MCF 10A (cell line): Measurements from ENCODE around the gene PHLDA3. TPM values are rescaled to one million over a fixed set of nuclear protein-coding genes. Genes with fewer than 3 reads are reported as not detected.

Source experiments
- Bru-seq: library from RNA; stranded (reverse); fragments of 400-500 nt; gene quantifications from one replicate; lab custom pipeline; 2021; lab: Mats Ljungman, UMichigan
- BruChase-seq, 2 experiments: library from RNA; stranded (reverse); fragments of 400-500 nt; gene quantifications; one replicate each; lab custom pipeline; 2021; lab: Mats Ljungman, UMichigan
- BruUV-seq: library from RNA; stranded (reverse); fragments of 400-500 nt; replicated peaks from 2 replicates; lab custom pipeline; 2021; lab: Mats Ljungman, UMichigan
- CTCF ChIA-PET: fragments of 300-600 bp; sonication (Branson Sonifier 250); formaldehyde crosslinking; extraction: SDS; loops from one replicate; lab custom pipeline; 2021; ENCODE audit warnings: antibody characterized with exemption, inconsistent platforms; lab: Yijun Ruan, JAX
- POLR2A ChIA-PET: fragments of 300-600, 350-650 bp; sonication (Branson Sonifier 250); formaldehyde crosslinking; extraction: SDS; loops from one replicate; lab custom pipeline; 2020; ENCODE audit warnings: antibody characterized with exemption, inconsistent platforms; lab: Yijun Ruan, JAX
- DNase-seq: peaks from one replicate; pipeline ENCODE4 v3.0.0-alpha.2; 2018; ENCODE audit not compliant: unreplicated experiment
- H3K27ac Mint-ChIP-seq: one replicate; pipeline ENCODE4 v1.8.0; 2022; ENCODE audit warnings: mild to moderate bottlenecking, low read depth, mixed read lengths; ENCODE audit not compliant: unreplicated experiment
- H3K27me3 Mint-ChIP-seq: one replicate; pipeline ENCODE4 v1.8.0; 2022; ENCODE audit warnings: mixed read lengths; ENCODE audit not compliant: insufficient read depth, unreplicated experiment
- H3K36me3 Mint-ChIP-seq: one replicate; pipeline ENCODE4 v1.8.0; 2022; ENCODE audit warnings: mild to moderate bottlenecking, moderate library complexity, mixed read lengths; ENCODE audit not compliant: insufficient read depth, unreplicated experiment
- H3K4me1 Mint-ChIP-seq: one replicate; pipeline ENCODE4 v1.8.0; 2022; ENCODE audit warnings: mixed read lengths; ENCODE audit not compliant: insufficient read depth, unreplicated experiment
- H3K4me3 Mint-ChIP-seq: one replicate; pipeline ENCODE4 v1.8.0; 2022; ENCODE audit warnings: mild to moderate bottlenecking, moderate library complexity, mixed read lengths; ENCODE audit not compliant: unreplicated experiment
- H3K9me3 Mint-ChIP-seq: one replicate; pipeline ENCODE4 v1.8.0; 2022; ENCODE audit warnings: mixed read lengths; ENCODE audit not compliant: unreplicated experiment
- CTCF ChIP-seq: fragments of 200-600 bp; IDR thresholded peaks from one replicate; pipeline ENCODE4 v1.8.0; 2022; ENCODE audit warnings: antibody characterized with exemption, mild to moderate bottlenecking; ENCODE audit not compliant: unreplicated experiment
- intact Hi-C: fragments of 100-400 bp; cut with micrococcal nuclease; formaldehyde crosslinking; loops from 2 replicates; pipeline ENCODE4 v1.14.1; 2022
- long read RNA-seq: library from polyadenylated mRNA; stranded (forward); transcript quantifications from one replicate; pipeline ENCODE4 v2.0.0, GENCODE V29; 2022
- total RNA-seq: library from RNA; stranded (reverse); gene quantifications from 2 replicates; pipeline ENCODE4 v1.2.3, GENCODE V29; 2022

The PHLDA3 gene
- total RNA-seq (169 and 204 TPM in 2 replicates), Bru-seq, nascent RNA (percentile 91 among the genes with signal in this experiment), BruChase-seq, experiment 1, labeled RNA remaining after a 6-hour chase (percentile 93 among the genes with signal in this experiment), BruChase-seq, experiment 2, labeled RNA remaining after a 2-hour chase (percentile 93 among the genes with signal in this experiment)
- long read RNA-seq, transcript PHLDA3-202 (2 exons, 2,640 nt), result major isoform, 350 of 380 reads
- long read RNA-seq, transcript PHLDA3-201 (3 exons, 896 nt), result minor isoform, 7 of 380 reads
- long read RNA-seq, partial matches to known transcripts, result 2 of 380 reads
- long read RNA-seq, other reads (novel, unspliced or antisense), result 21 of 380 reads

GRCh38 chr1:201468844-201469644 is at the start of gene PHLDA3:
Gene PHLDA3, minus strand, starts transcription at chr1:201469188. Its CDS starts 402 bp downstream, at chr1:201468786.
- H3K4me1 Mint-ChIP-seq, result peaks cover 54% of the 10 kb centered on the region
- BruUV-seq, result no TSS peak

GRCh38 chr1:201518071-201518470 is 49.1 kb upstream of the PHLDA3 start:
- TF ChIP-seq CTCF, result no peak
- H3K4me3 Mint-ChIP-seq, result no peak overlapping the region
- CTCF ChIA-PET, result interaction anchor here (0.7 to 58.0 kb wide), 9 partner anchors 8 to 454 kb away, joined by 3 to 3816 read pairs (median 3); partner anchors contain the start of genes CSRP1 and PHLDA3
- peaks cover 7% of the 10 kb centered on the region for H3K4me1 Mint-ChIP-seq
- intact Hi-C loops, result no loop called here
- DNase-seq, result no peak
- H3K9me3 Mint-ChIP-seq, result peaks cover 3% of the 10 kb centered on the region
- no TSS peak for BruUV-seq
- H3K27me3 Mint-ChIP-seq, result no peaks in the 10 kb centered on the region
- no peaks in the 10 kb centered on the region for H3K36me3 Mint-ChIP-seq
- peak overlapping the region; percentile 2 for H3K27ac Mint-ChIP-seq
- POLR2A ChIA-PET, result interaction anchor here (0.8 to 2.4 kb wide), 3 partner anchors 36 to 55 kb away, joined by 3 to 11 read pairs (median 3); no protein-coding TSS in a partner anchor

More at GRCh38 chr1:201468844-201469644, at the start of gene PHLDA3:
- ChIA-PET POLR2A (interaction anchor here (0.6 to 43.8 kb wide), 26 partner anchors 5 to 1392 kb away, joined by 3 to 1388 read pairs (median 4); partner anchors contain the start of genes CSRP1, PHLDA3 and RNPEP), CTCF (interaction anchor here (0.6 to 70.3 kb wide), 12 partner anchors 9 to 240 kb away, joined by 3 to 3816 read pairs (median 4); partner anchors contain the start of gene CSRP1)
- no peak for TF ChIP-seq CTCF
- peak within 1 kb of the TSS; percentile 90 for H3K27ac Mint-ChIP-seq
- H3K4me3 Mint-ChIP-seq, result peak within 1 kb of the TSS; percentile 97
- H3K36me3 Mint-ChIP-seq, result peaks cover 51% of the 10 kb centered on the region
- DNase-seq, result peak; percentile 95
- H3K27me3 Mint-ChIP-seq, result no peaks in the 10 kb centered on the region
- H3K9me3 Mint-ChIP-seq, result no peaks in the 10 kb centered on the region
- intact Hi-C loops, result loop anchor here (1.0 to 2.0 kb wide), 2 partner anchors 8 to 60 kb away; no protein-coding TSS in a partner anchor

GRCh38 chr1:201517631-201518030 is 48.6 kb upstream of the PHLDA3 start:
- ChIA-PET CTCF (interaction anchor here (0.6 to 58.0 kb wide), 11 partner anchors 13 to 455 kb away, joined by 3 to 3816 read pairs (median 3); partner anchors contain the start of genes CSRP1 and PHLDA3), POLR2A (interaction anchor here (0.8 to 2.4 kb wide), 2 partner anchors 35 to 37 kb away, joined by 3 to 11 read pairs; no protein-coding TSS in a partner anchor)
- intact Hi-C loops, result no loop called here
- H3K27me3 Mint-ChIP-seq, result no peaks in the 10 kb centered on the region
- H3K9me3 Mint-ChIP-seq, result no peaks in the 10 kb centered on the region
- peak overlapping the region; percentile 2 for H3K27ac Mint-ChIP-seq
- no peak for DNase-seq
- H3K4me3 Mint-ChIP-seq, result no peak overlapping the region
- no peaks in the 10 kb centered on the region for H3K36me3 Mint-ChIP-seq
- TF ChIP-seq CTCF, result no peak
- H3K4me1 Mint-ChIP-seq, result peaks cover 7% of the 10 kb centered on the region
- BruUV-seq, result no TSS peak
